CD4-positive, alpha-beta memory T cell (primary cell): ENCODE data around the gene ST8SIA5. TPM values are rescaled to one million over a fixed set of nuclear protein-coding genes. Genes with fewer than 3 reads are reported as not detected.
"Not testable (repeated sequence)": the region's sequence is repeated elsewhere in the genome, so short reads cannot be mapped to it uniquely, and the experiment has no call there.

ENCODE experiments used
- CTCF ChIA-PET: fragments of 350-600 bp; sonication (Branson Sonifier 250); formaldehyde crosslinking; loops from one replicate; lab custom pipeline; 2021; ENCODE audit warnings: inconsistent platforms; ENCODE audit not compliant: partially characterized antibody; lab: Charles Lee
- POLR2A ChIA-PET: fragments of 350-600 bp; sonication (Branson Sonifier 250); formaldehyde crosslinking; loops from one replicate; lab custom pipeline; 2021; ENCODE audit not compliant: partially characterized antibody; lab: Charles Lee
- DNase-seq, 5 donors: peaks; one replicate each; pipeline versions ENCODE4 v3.0.0 to v3.0.0-alpha.2; 2020 to 2022; ENCODE audit warnings: mixed read lengths in 1 of 5
- H3K27ac ChIP-seq: one replicate; pipeline ENCODE4 v1.7.0; 2013; ENCODE audit warnings: low read depth, low read length
- H3K27me3 ChIP-seq: 2 replicates; pipeline ENCODE4 v1.7.0; 2013; ENCODE audit warnings: mild to moderate bottlenecking, low read length, moderate library complexity; ENCODE audit not compliant: insufficient read depth
- H3K36me3 ChIP-seq: 2 replicates; pipeline ENCODE4 v1.7.0; 2013; ENCODE audit warnings: mild to moderate bottlenecking, low read length, moderate library complexity; ENCODE audit not compliant: insufficient read depth
- H3K4me1 ChIP-seq: 2 replicates; pipeline ENCODE4 v1.7.0; 2013; ENCODE audit warnings: mild to moderate bottlenecking, low read length, moderate library complexity; ENCODE audit not compliant: insufficient read depth
- H3K4me3 ChIP-seq, 2 donors: one replicate each; pipeline ENCODE4 v1.7.0; 2013; ENCODE audit warnings: low read length in 2 of 2, mild to moderate bottlenecking in 1 of 2
- H3K9me3 ChIP-seq, 2 donors: one replicate each; pipeline ENCODE4 v1.7.0; 2013; ENCODE audit warnings: low read length in 2 of 2, control low read depth in 1 of 2; ENCODE audit not compliant: control insufficient read depth in 1 of 2
- H3K27ac Mint-ChIP-seq, 7 donors: one replicate each; pipeline ENCODE4 v1.8.0; 2020 to 2021; ENCODE audit warnings: mixed read lengths in 7 of 7, mild to moderate bottlenecking in 6 of 7, inconsistent platforms in 3 of 7, moderate library complexity in 3 of 7
- H3K27me3 Mint-ChIP-seq, 2 donors: one replicate each; pipeline ENCODE4 v1.8.0; 2020 to 2021; ENCODE audit warnings: mixed read lengths in 2 of 2
- H3K36me3 Mint-ChIP-seq, 2 donors: one replicate each; pipeline ENCODE4 v1.8.0; 2020 to 2021; ENCODE audit warnings: mixed read lengths in 2 of 2, inconsistent platforms in 1 of 2, mild to moderate bottlenecking in 1 of 2
- H3K4me1 Mint-ChIP-seq, 4 donors: one replicate each; pipeline ENCODE4 v1.8.0; 2020 to 2021; ENCODE audit warnings: mixed read lengths in 4 of 4, mild to moderate bottlenecking in 1 of 4
- H3K4me3 Mint-ChIP-seq, 8 donors: one replicate each; pipeline ENCODE4 v1.8.0; 2020 to 2021; ENCODE audit warnings: mixed read lengths in 8 of 8, mild to moderate bottlenecking in 7 of 8, moderate library complexity in 6 of 8, inconsistent platforms in 3 of 8
- H3K9me3 Mint-ChIP-seq, 8 donors: one replicate each; pipeline ENCODE4 v1.8.0; 2020 to 2021; ENCODE audit warnings: mixed read lengths in 8 of 8, mild to moderate bottlenecking in 5 of 8, inconsistent platforms in 3 of 8, moderate library complexity in 1 of 8
- intact Hi-C: fragments of 100-400 bp; cut with micrococcal nuclease; formaldehyde crosslinking; loops from one replicate; pipeline ENCODE4 v1.15.1; 2023
- polyA plus RNA-seq, 2 donors: library from polyadenylated mRNA; unstranded; fragments of 300-500 nt; fragmentation: Illumina TruSeq; gene quantifications; one replicate each; pipeline ENCODE4 v1.2.3, GENCODE V29; 2021
- total RNA-seq, 2 experiments: library from RNA; stranded (reverse); gene quantifications; one replicate each; pipeline ENCODE4 v1.2.3, GENCODE V29; 2021

The ST8SIA5 gene
- total RNA-seq (not detected), polyA plus RNA-seq (not detected)

GRCh38 chr18:46756559-46757201 lies at the start of gene ST8SIA5:
TSS of gene ST8SIA5 (minus strand) at chr18:46757053. CDS start at chr18:46756508, 545 bp downstream.
- POLR2A ChIA-PET: no interaction called here
- Mint-ChIP-seq H3K4me3 (peak within 1 kb of the TSS in 5 of 8 donors; percentile 24 to 68 (median 61)), H3K27me3 (peaks cover 31 to 58% of the 10 kb centered on the region in 2 donors), H3K36me3 (no peaks in the 10 kb centered on the region), H3K9me3 (no peaks in the 10 kb centered on the region), H3K4me1 (peaks cover 8 to 16% (median 9%) of the 10 kb centered on the region in 4 donors), H3K27ac (no peak within 1 kb of the TSS)
- H3K4me3 ChIP-seq: no peak within 1 kb of the TSS
- no peaks in the 10 kb centered on the region for H3K4me1 ChIP-seq
- CTCF ChIA-PET: no interaction called here
- H3K9me3 ChIP-seq: no peaks in the 10 kb centered on the region
- peaks cover 11% of the 10 kb centered on the region for H3K27me3 ChIP-seq
- no peaks in the 10 kb centered on the region for H3K36me3 ChIP-seq
- H3K27ac ChIP-seq: no peak within 1 kb of the TSS
- intact Hi-C loops: no loop called here
- DNase-seq: no peak

GRCh38 chr18:46795945-46796344 lies 39.1 kb upstream of the ST8SIA5 start:
- CTCF ChIA-PET, POLR2A ChIA-PET, H3K27ac Mint-ChIP-seq: not testable (repeated sequence)

GRCh38 chr18:46794607-46795006 lies 37.8 kb upstream of the ST8SIA5 start:
- Mint-ChIP-seq H3K36me3 (no peaks in the 10 kb centered on the region), H3K4me1 (no peaks in the 10 kb centered on the region), H3K4me3 (no peak overlapping the region), H3K27ac (no peak overlapping the region), H3K27me3 (no peaks in the 10 kb centered on the region), H3K9me3 (peaks cover 0 to 9% (median 3%) of the 10 kb centered on the region in 8 donors)
- Histone ChIP-seq H3K27ac (no peak overlapping the region), H3K9me3 (no peaks in the 10 kb centered on the region), H3K4me3 (no peak overlapping the region), H3K4me1 (no peaks in the 10 kb centered on the region), H3K27me3 (no peaks in the 10 kb centered on the region), H3K36me3 (no peaks in the 10 kb centered on the region)
- POLR2A ChIA-PET: no interaction called here
- CTCF ChIA-PET: interaction anchor here (1.0 to 1.4 kb wide), 2 partner anchors 8 to 12 kb away, joined by 4 to 5 read pairs; no protein-coding TSS in a partner anchor
- intact Hi-C loops: no loop called here
- DNase-seq: no peak

More at GRCh38 chr18:46795945-46796344, 39.1 kb upstream of the ST8SIA5 start:
- H3K36me3 ChIP-seq, H3K4me1 Mint-ChIP-seq, H3K9me3 ChIP-seq, intact Hi-C loops, H3K27me3 Mint-ChIP-seq, H3K4me3 Mint-ChIP-seq, H3K9me3 Mint-ChIP-seq, H3K27me3 ChIP-seq, DNase-seq, H3K36me3 Mint-ChIP-seq, H3K27ac ChIP-seq, H3K4me3 ChIP-seq, H3K4me1 ChIP-seq: not testable (repeated sequence)

GRCh38 chr18:46793565-46793964 lies 36.7 kb upstream of the ST8SIA5 start:
- Histone ChIP-seq H3K9me3 (no peaks in the 10 kb centered on the region), H3K4me1 (no peaks in the 10 kb centered on the region), H3K36me3 (no peaks in the 10 kb centered on the region), H3K27me3 (no peaks in the 10 kb centered on the region), H3K27ac (no peak overlapping the region), H3K4me3 (no peak overlapping the region)
- Mint-ChIP-seq H3K9me3 (peaks cover 0 to 9% (median 5%) of the 10 kb centered on the region in 8 donors), H3K4me3 (no peak overlapping the region), H3K36me3 (no peaks in the 10 kb centered on the region), H3K27ac (no peak overlapping the region), H3K27me3 (no peaks in the 10 kb centered on the region), H3K4me1 (no peaks in the 10 kb centered on the region)
- no peak for DNase-seq
- intact Hi-C loops: no loop called here
- CTCF ChIA-PET: interaction anchor here (1.4 kb wide), 1 partner anchor 13 kb away, joined by 5 read pairs; no protein-coding TSS in a partner anchor
- POLR2A ChIA-PET: no interaction called here

- Histone ChIP-seq H3K27me3 (no peaks in the 10 kb centered on the region), H3K4me1 (no peaks in the 10 kb centered on the region), H3K4me3 (no peak overlapping the region), H3K27ac (no peak overlapping the region), H3K9me3 (no peaks in the 10 kb centered on the region), H3K36me3 (no peaks in the 10 kb centered on the region)
- ChIA-PET POLR2A (no interaction called here), CTCF (no interaction called here)
- peaks cover 0 to 2% of the 10 kb centered on the region in 2 donors for H3K27me3 Mint-ChIP-seq
- intact Hi-C loops: no loop called here
- peaks cover 0 to 24% (median 12%) of the 10 kb centered on the region in 8 donors for H3K9me3 Mint-ChIP-seq
- no peaks in the 10 kb centered on the region for H3K4me1 Mint-ChIP-seq
- H3K36me3 Mint-ChIP-seq: no peaks in the 10 kb centered on the region
- peak overlapping the region in 1 of 7 donors; percentile 59 for H3K27ac Mint-ChIP-seq
- DNase-seq: no peak
- H3K4me3 Mint-ChIP-seq: no peak overlapping the region
These were observed 32.2 kb upstream of the ST8SIA5 start for GRCh38 chr18:46789088-46789487.

- H3K4me3 Mint-ChIP-seq: no peak overlapping the region
- no peak overlapping the region for H3K27ac Mint-ChIP-seq
- no peaks in the 10 kb centered on the region for H3K4me1 ChIP-seq
- H3K9me3 ChIP-seq: no peaks in the 10 kb centered on the region
- H3K27me3 Mint-ChIP-seq: peaks cover 0 to 2% of the 10 kb centered on the region in 2 donors
- no peaks in the 10 kb centered on the region for H3K27me3 ChIP-seq
- H3K36me3 Mint-ChIP-seq: no peaks in the 10 kb centered on the region
- H3K36me3 ChIP-seq: no peaks in the 10 kb centered on the region
- H3K4me3 ChIP-seq: no peak overlapping the region
- no peak for DNase-seq
- POLR2A ChIA-PET: no interaction called here
- peaks cover 0 to 28% (median 12%) of the 10 kb centered on the region in 8 donors for H3K9me3 Mint-ChIP-seq
- intact Hi-C loops: no loop called here
- no peaks in the 10 kb centered on the region for H3K4me1 Mint-ChIP-seq
- H3K27ac ChIP-seq: no peak overlapping the region
- CTCF ChIA-PET: interaction anchor here (1.4 kb wide), 1 partner anchor 8 kb away, joined by 4 read pairs; no protein-coding TSS in a partner anchor
These were observed 30.8 kb upstream of the ST8SIA5 start for GRCh38 chr18:46787674-46788073.

- H3K36me3 Mint-ChIP-seq: no peaks in the 10 kb centered on the region
- DNase-seq: no peak
- Histone ChIP-seq H3K4me1 (no peaks in the 10 kb centered on the region), H3K36me3 (no peaks in the 10 kb centered on the region), H3K9me3 (no peaks in the 10 kb centered on the region), H3K4me3 (no peak overlapping the region), H3K27me3 (no peaks in the 10 kb centered on the region), H3K27ac (no peak overlapping the region)
- ChIA-PET CTCF (no interaction called here), POLR2A (no interaction called here)
- no peaks in the 10 kb centered on the region for H3K9me3 Mint-ChIP-seq
- no peak overlapping the region for H3K4me3 Mint-ChIP-seq
- no peak overlapping the region for H3K27ac Mint-ChIP-seq
- H3K4me1 Mint-ChIP-seq: peaks cover 0 to 2% (median under 1%) of the 10 kb centered on the region in 4 donors
- peaks cover 1 to 5% of the 10 kb centered on the region in 2 donors for H3K27me3 Mint-ChIP-seq
- intact Hi-C loops: no loop called here
These were observed 15.5 kb upstream of the ST8SIA5 start for GRCh38 chr18:46772357-46772756.
